HG02943 (cell line): ENCODE measurements around the gene BDKRB2.

ENCODE experiments used
- ATAC-seq: cut with Tn5 transposase; IDR thresholded peaks from one replicate; pipeline ENCODE4 v1.9.1; 2021; ENCODE audit warnings: mild to moderate bottlenecking, low read depth, moderate library complexity; ENCODE audit not compliant: unreplicated experiment

The BDKRB2 gene

GRCh38 chr14:96204151-96205058 lies at the start of gene BDKRB2:
Gene BDKRB2, plus strand, starts transcription at chr14:96204839. Its CDS starts 32,269 bp downstream, at chr14:96237108.
- no peak for ATAC-seq

GRCh38 chr14:96154900-96155299 lies 49.7 kb upstream of the BDKRB2 start:
- ATAC-seq = no peak

GRCh38 chr14:96156804-96157760 lies 47.6 kb upstream of the BDKRB2 start:
- ATAC-seq = no peak

GRCh38 chr14:96158735-96159134 lies 45.9 kb upstream of the BDKRB2 start:
- no peak for ATAC-seq

GRCh38 chr14:96160076-96160912 lies 44.3 kb upstream of the BDKRB2 start:
- ATAC-seq = no peak

GRCh38 chr14:96160913-96161310 lies 43.7 kb upstream of the BDKRB2 start:
- no peak for ATAC-seq

- no peak for ATAC-seq
Measured at GRCh38 chr14:96161636-96162035, 43.0 kb upstream of the BDKRB2 start.

GRCh38 chr14:96162265-96162664 lies 42.4 kb upstream of the BDKRB2 start:
- no peak for ATAC-seq

- no peak for ATAC-seq
Measured at GRCh38 chr14:96162741-96163140, 41.9 kb upstream of the BDKRB2 start.

GRCh38 chr14:96164861-96165490 lies 39.7 kb upstream of the BDKRB2 start:
- ATAC-seq = no peak

GRCh38 chr14:96165493-96166436 lies 38.9 kb upstream of the BDKRB2 start:
- no peak for ATAC-seq

- no peak for ATAC-seq
Measured at GRCh38 chr14:96166461-96167223, 38.0 kb upstream of the BDKRB2 start.

- no peak for ATAC-seq
Measured at GRCh38 chr14:96167224-96168148, 37.2 kb upstream of the BDKRB2 start.

- no peak for ATAC-seq
Measured at GRCh38 chr14:96168581-96168980, 36.1 kb upstream of the BDKRB2 start.

- ATAC-seq = no peak
Measured at GRCh38 chr14:96170961-96171592, 33.6 kb upstream of the BDKRB2 start.

- no peak for ATAC-seq
Measured at GRCh38 chr14:96173636-96174475, 30.8 kb upstream of the BDKRB2 start.
